DOHH2 (cell line): ENCODE results near the gene STK32C.

Experiments
- CTCF ChIP-seq: fragments of 200-600 bp; sonication (generic); IDR thresholded peaks from one replicate; pipeline ENCODE4 v1.5.1; 2014; ENCODE audit warnings: antibody characterized with exemption, mild to moderate bottlenecking, low read depth, low read length; ENCODE audit not compliant: poor library complexity, severe bottlenecking
- EZH2phosphoT487 ChIP-seq: fragments of 200-600 bp; sonication (generic); IDR thresholded peaks from 2 replicates; pipeline ENCODE4 v1.6.1; 2017; ENCODE audit warnings: borderline replicate concordance, mild to moderate bottlenecking, antibody characterized with exemption, low read length, moderate library complexity, mixed read lengths

GRCh38 chr10:132299371-132300336 lies 8.1 kb downstream of the STK32C start:
- TF ChIP-seq CTCF (no peak), EZH2phosphoT487 (no peak)
